Measurements from ENCODE around the gene SLC25A13. TPM values are rescaled to one million over a fixed set of nuclear protein-coding genes. Genes with fewer than 3 reads are reported as not detected.

The SLC25A13 gene
- total RNA-seq, 1 donor from 2014 or later: 47.4 TPM

DNA sequence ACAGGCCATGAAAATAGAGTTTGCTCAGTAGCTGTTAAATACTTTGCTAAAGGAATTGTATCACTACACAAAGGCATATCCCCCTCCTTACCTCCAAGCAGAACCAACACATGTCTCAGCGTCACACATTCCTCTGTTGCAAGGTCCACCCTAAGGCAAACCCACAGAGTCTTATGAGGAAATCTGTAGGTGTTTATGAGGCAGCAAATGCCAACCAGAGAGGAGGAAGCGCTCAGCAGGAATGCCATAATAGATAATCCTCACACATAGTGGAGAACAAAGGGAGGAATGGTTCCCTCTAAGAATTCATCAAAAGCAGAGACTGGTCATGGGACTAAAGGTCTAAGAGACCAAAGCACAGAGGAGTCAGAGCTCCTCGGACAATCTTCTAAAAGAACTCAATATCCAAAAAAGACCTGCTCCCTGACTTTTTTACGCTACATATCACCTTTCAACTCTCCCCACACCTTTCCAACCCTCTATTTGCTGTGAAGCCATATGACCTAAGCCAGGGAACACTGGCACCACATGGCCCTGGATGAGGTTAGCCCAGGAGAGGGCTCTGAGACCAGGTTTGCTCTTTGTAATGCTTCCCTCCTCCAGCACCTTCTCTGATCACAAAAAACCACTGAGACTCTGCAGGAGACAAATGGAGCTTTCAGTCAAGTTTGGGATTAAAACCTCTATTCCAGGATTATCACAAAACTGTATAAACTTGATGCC, 7.3 kb downstream of the SLC25A13 start:
- no peak for DNase-seq (ENCODE audit: low spot score in 2 of 2, unreplicated experiment in 2 of 2)
- H3K27ac Mint-ChIP-seq: no peak overlapping the region
- no peak for TF ChIP-seq CTCF (IDR thresholded peaks at IDR 0.05; ENCODE audit: unreplicated experiment)

DNA sequence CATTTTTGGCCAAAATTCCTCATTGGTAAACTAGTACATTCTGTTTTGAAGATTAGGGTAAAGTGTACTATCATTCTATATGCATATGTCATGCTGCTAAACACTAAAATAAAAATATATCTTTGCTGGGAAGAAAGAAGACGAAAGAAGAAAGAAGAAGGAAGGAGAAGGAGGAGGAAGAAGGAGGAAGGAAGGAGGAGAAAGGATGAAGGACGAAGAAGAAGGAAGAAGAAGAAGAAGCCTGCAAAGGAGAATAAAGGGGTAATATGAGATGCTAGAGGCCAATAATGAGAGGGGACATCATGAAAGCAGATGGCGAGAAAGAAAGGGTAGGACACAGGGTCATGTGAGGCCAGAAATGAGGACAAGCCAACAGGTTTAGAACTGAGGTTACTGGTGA, 8.0 kb downstream of the SLC25A13 start:
- Mint-ChIP-seq H3K4me3 (no peak overlapping the region), H3K27ac (no peak overlapping the region), H3K9me3 (no peaks in the 10 kb centered on the region), H3K27me3 (ENCODE audit: low read depth) (no peaks in the 10 kb centered on the region), H3K36me3 (peaks cover 5% of the 10 kb centered on the region), H3K4me1 (peaks cover 7% of the 10 kb centered on the region)
- no peak for DNase-seq (ENCODE audit: low spot score in 2 of 2, unreplicated experiment in 2 of 2)
- TF ChIP-seq CTCF (IDR thresholded peaks at IDR 0.05; ENCODE audit: unreplicated experiment): no peak

More for the DNA sequence above, 7.3 kb downstream of the SLC25A13 start:
- H3K9me3 Mint-ChIP-seq: no peaks in the 10 kb centered on the region
- H3K27me3 Mint-ChIP-seq (ENCODE audit: low read depth): no peaks in the 10 kb centered on the region
- no peak overlapping the region for H3K4me3 Mint-ChIP-seq
- H3K4me1 Mint-ChIP-seq: peaks cover 7% of the 10 kb centered on the region
- H3K36me3 Mint-ChIP-seq: peaks cover 5% of the 10 kb centered on the region

- no peak overlapping the region for H3K27ac Mint-ChIP-seq
- DNase-seq (ENCODE audit: low spot score in 2 of 2, unreplicated experiment in 2 of 2): no peak
- no peak overlapping the region for H3K4me3 Mint-ChIP-seq
- peaks cover 8% of the 10 kb centered on the region for H3K36me3 Mint-ChIP-seq
- H3K9me3 Mint-ChIP-seq: no peaks in the 10 kb centered on the region
- TF ChIP-seq CTCF (IDR thresholded peaks at IDR 0.05; ENCODE audit: unreplicated experiment): no peak
- no peaks in the 10 kb centered on the region for H3K27me3 Mint-ChIP-seq (ENCODE audit: low read depth)
- peaks cover 15% of the 10 kb centered on the region for H3K4me1 Mint-ChIP-seq
These were observed 9.4 kb downstream of the SLC25A13 start for GRCh38 chr7:96312502-96312901.

DNA sequence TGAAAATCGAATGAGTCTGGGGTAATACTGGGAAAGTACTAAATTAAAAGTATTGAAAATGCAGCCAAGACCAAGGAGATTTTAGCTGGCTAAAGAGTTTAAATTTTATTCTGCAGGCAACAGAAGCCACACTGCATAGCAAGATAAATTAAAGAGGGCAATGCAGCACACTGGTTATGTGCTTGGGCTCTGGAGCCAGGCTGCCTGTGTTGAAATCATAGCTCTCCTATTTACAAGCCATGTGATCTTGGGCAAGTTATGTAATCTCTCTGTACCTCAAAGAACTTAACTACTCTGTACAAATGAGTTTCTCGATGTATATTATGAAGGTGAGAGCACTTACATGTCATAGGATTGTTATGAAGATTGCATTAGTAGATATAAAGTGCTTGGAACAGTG, 9.9 kb downstream of the SLC25A13 start:
- no peak overlapping the region for H3K4me3 Mint-ChIP-seq
- peaks cover 8% of the 10 kb centered on the region for H3K36me3 Mint-ChIP-seq
- H3K27ac Mint-ChIP-seq: no peak overlapping the region
- peaks cover 15% of the 10 kb centered on the region for H3K4me1 Mint-ChIP-seq
- no peak for DNase-seq (ENCODE audit: low spot score in 2 of 2, unreplicated experiment in 2 of 2)
- H3K27me3 Mint-ChIP-seq (ENCODE audit: low read depth): no peaks in the 10 kb centered on the region
- H3K9me3 Mint-ChIP-seq: no peaks in the 10 kb centered on the region
- TF ChIP-seq CTCF (IDR thresholded peaks at IDR 0.05; ENCODE audit: unreplicated experiment): no peak

GRCh38 chr7:96310110-96310509, 11.8 kb downstream of the SLC25A13 start:
- H3K4me3 Mint-ChIP-seq: no peak overlapping the region
- H3K27ac Mint-ChIP-seq: no peak overlapping the region
- DNase-seq (ENCODE audit: low spot score in 2 of 2, unreplicated experiment in 2 of 2): no peak
- no peaks in the 10 kb centered on the region for H3K9me3 Mint-ChIP-seq
- H3K36me3 Mint-ChIP-seq: peaks cover 10% of the 10 kb centered on the region
- H3K4me1 Mint-ChIP-seq: peaks cover 19% of the 10 kb centered on the region
- H3K27me3 Mint-ChIP-seq (ENCODE audit: low read depth): no peaks in the 10 kb centered on the region
- TF ChIP-seq CTCF (IDR thresholded peaks at IDR 0.05; ENCODE audit: unreplicated experiment): no peak

DNA sequence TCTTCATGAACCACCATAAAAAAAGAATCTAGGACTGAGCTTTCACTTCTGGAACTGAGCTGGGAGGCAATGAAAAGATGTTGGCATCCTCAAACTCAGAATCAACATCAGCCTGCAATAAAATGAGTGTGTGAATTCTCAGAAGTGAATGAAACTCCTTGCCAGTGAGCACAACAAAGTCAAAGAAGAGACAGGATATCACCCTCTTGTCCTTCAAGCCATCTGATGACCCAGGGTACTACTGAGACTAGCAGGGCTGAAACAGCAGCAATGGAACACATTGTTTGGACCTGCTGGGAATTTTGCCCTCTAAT, 13.0 kb downstream of the SLC25A13 start:
- Mint-ChIP-seq H3K9me3 (no peaks in the 10 kb centered on the region), H3K36me3 (peaks cover 10% of the 10 kb centered on the region), H3K27me3 (ENCODE audit: low read depth) (no peaks in the 10 kb centered on the region), H3K4me1 (peaks cover 24% of the 10 kb centered on the region), H3K27ac (no peak overlapping the region), H3K4me3 (no peak overlapping the region)
- DNase-seq (ENCODE audit: low spot score in 2 of 2, unreplicated experiment in 2 of 2): no peak
- TF ChIP-seq CTCF (IDR thresholded peaks at IDR 0.05; ENCODE audit: unreplicated experiment): no peak
